HG03025 (cell line): ENCODE measurements around the gene FAM83D.

Experiments used
- ATAC-seq: cut with Tn5 transposase; IDR thresholded peaks from one replicate; pipeline ENCODE4 v1.9.1; 2021; ENCODE audit warnings: mild to moderate bottlenecking, moderate library complexity; ENCODE audit not compliant: unreplicated experiment, low FRiP score

Gene FAM83D

GRCh38 chr20:38926142-38926933 is at the start of gene FAM83D:
TSS of gene FAM83D (plus strand) at chr20:38926417. CDS start at chr20:38926443, 26 bp downstream.
- peak; percentile 94 for ATAC-seq

DNA sequence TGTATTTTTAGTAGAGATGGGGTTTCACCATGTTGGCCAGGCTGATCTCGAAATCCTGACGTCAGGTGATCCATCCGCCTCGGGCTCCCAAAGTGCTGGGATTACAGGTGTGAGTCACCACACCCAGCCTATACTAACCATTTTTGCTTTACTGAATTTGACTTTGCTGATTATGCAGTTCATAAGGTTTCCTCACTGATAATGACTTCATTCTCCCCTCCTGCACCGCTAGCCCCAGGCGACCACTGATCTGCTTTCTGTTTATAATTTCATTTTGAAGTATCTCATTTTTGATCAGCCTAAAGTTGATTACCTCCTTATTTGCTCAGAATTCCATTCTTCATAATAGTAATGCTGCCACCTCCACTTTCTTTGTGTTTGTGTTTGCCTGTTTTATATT is 48.7 kb upstream of the FAM83D start:
- no peak for ATAC-seq

DNA sequence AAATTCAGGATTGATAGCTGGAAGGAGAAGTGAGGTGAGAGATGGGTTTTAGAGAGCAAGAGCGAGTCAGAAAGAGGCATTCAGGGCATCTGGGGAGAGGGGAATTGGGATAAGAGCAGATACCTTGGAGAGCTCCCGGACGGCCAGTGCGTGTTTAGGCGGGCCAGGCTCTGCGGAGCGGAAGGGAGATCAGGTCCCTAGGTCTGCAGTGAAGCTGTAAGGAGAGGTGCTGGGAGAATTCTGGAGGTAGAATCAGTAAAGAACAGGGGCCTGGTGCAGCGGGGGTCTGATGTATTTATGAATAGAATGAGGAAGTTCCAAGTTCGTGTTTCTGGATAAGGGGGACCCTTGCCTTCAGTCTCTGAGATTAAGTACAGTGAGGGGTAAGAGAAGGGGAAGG is 47.4 kb upstream of the FAM83D start:
- no peak for ATAC-seq

DNA sequence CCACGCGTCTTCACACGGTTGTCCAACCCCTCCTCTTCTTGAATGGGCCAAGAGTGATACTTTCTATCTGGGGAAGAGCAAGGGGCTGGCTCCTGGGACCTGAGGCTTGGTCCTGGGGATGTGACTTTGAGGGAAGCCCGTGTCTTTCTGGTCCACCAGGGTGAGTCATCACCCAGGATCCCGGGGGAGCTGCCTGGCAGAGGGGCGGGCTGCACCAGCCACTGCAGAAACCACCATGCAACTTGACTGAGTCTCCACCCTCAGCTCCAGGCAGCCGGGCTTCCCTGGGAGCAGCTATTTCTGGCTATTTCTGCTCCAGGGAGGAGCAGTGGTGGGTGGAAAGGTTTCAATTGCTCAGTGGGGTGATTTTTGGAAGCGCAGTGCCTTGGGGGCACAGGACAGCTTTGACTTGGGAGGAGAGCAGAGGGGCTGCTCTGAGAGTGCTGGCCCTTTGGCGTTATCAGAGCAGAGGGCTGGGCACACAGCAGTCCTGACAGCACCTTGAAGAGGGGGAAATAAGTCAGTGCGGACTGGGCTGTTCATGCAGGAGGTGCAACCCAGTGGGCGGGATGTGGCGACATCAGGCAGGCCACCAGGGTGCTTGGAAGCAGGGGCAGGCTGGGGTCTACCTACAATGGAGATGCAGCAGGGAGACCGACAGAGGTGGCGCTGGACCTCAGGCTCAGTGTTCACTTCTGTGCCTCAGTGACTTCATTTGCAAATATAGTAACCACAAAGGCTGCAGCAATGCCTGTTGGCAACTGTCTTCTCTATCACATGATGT is 45.1 kb upstream of the FAM83D start:
- ATAC-seq = no peak

DNA sequence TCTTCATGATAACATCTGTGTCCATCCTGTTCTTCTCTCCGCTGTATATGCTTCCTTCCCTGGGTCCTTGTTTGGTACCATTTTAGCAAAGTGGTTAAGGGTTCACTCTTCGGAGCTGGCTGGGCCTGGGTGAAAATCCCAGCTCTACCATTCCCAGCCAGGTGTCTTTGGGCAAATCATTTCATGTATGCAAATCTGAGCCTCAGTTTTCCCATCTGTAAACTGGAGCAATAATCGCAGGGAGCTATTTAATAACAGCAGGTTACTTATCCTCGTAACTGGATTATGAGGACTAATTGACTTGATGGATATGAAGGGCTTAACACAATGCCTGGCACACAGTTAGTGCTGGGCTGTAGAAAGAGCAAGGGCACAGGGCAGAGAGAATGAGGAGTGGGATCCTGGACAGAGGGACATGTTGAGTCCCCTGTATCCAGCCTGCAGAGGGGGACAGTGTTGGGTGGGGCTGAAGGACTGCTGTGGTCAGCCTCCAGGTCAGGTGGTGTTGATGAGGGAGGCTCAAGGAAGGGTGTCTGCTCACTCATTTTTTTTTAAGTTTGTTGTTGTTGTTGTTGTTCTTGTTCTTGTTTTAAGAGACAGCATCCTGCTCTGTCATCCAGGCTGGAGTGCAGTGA is 44.3 kb upstream of the FAM83D start:
- ATAC-seq = no peak

DNA sequence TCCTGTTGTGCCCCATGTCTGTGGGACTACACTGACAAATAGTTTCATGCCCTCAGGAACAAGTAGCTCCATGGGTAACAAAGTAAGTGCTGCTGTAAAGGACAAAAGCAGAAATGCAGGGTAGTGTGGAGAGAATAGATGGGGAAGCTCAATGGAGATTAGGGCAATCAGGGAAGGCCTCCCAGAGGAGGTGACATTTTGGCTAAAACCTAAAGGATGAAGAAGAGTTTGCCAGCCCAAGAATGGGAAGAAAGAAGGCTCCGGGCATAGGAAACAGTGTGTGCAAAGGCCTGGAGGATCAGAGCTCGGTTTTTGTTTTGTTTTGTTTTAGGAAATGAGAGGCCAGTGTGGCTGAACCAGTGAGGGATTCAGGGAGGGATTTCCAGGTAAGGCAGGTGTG is 43.6 kb upstream of the FAM83D start:
- ATAC-seq = no peak

DNA sequence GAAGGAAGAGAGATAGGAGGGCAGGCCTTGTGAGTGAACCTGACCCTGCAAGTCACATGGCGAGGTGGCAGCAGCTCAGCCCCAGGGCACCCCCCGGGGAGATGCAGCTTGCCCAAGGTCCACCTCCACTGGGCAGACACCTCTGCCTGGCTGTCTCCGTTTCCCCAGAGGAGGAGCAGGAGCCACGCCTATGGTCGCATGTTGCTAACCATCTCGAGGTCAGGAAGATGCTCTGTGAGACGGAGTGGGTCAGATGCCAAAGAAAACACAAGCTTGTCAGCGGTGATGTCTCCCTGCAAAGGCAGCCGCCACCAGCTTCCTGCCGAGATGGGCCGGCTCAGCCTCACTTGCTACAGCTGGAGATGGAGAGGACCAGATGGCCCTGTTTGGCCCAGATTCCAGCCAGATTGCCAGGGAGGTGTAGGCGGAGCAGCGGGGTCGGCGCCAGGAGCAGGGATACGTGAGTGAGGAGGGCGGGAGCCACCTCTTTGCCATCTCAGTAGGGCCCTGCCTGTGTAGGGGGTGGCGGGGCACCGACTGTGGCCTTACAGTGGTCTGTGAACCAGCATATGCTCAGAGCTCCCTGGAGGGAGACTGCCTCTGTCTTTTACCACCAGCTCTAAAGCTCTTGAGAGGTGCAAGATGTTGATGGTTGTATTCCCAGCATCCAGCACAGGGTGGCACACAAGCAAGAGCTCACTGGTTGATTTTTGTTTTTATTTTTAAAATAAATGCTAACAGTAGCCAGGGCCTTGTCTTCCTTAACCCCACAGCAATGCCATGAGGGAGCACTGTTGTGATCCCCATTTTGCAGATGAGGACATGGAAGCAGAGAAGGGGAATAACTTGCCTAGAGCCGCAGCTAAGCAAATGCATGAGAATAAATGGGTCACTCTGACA is 42.9 kb upstream of the FAM83D start:
- no peak for ATAC-seq

- no peak for ATAC-seq
Measured at GRCh38 chr20:38883981-38884733, 42.1 kb upstream of the FAM83D start.

DNA sequence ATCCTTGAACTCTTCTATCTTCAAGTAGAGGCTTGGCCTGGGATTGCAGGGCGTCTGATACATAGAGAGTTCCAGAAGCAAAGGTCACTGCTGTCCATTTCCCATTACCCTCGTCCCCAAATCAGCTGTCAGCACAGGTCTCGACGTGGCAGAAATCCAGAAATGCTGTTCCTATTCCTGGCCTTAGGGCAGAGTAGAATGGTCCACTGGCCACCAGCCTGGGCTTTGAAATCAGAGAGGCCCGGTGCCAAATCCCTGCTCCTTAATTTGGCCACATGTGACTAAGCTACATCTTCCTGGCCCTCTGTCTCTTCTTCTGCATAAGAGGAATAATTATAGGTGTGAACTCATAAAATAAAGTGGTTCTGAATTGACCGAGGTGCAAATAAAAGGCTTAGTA is 40.9 kb upstream of the FAM83D start:
- ATAC-seq = no peak

- ATAC-seq = no peak
Measured at GRCh38 chr20:38888059-38888831, 38.0 kb upstream of the FAM83D start.

GRCh38 chr20:38889050-38889449 is 37.2 kb upstream of the FAM83D start:
- no peak for ATAC-seq

DNA sequence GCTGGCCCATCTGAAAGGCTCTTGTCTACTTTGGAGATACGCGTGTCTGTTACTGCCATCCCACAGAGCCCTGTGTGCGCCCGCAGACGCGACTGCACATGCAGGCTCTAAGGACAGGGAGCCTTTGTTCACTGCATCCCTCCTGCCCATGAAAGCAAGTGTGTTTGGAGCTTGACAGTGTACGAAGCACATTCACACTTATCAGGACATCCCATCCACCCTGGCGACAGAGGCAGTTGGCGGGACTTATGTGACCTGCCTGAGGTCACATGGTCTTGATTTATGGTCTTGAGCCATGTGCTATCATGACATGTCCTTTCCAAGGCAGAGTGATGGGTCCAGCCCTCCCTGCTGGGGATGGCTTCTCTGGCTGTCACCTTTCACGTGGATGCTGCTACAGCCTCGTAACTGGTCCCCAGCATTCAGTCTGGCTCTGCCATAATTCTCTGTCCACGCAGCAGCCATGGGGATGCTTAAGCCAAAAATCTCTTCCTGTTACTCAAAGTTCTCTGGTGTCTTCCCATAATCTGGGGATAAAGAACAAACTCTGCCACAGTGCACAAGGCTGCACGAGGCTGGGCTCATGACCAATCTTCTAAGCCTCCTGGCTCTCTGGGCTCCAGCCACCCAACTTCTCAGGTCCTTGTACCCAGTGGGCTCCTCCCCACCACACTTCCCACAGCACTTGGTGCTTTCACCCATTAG is 36.3 kb upstream of the FAM83D start:
- no peak for ATAC-seq

DNA sequence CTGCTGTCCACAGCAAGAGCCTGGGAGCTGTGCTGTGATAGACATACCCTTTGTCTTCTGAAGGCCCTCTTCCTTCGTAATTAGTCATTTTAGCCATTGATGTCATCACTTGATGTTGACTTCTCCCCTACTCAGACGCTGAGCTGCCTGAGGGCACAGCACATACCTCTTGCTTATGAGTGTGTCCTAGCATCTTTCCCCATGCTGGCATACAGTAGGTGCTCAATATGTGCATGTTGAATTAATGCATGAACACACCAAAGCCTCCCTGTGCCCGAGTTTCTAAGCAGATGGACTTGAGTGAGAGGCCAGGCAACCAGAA is 35.8 kb upstream of the FAM83D start:
- no peak for ATAC-seq

GRCh38 chr20:38892091-38892981 is 33.9 kb upstream of the FAM83D start:
- ATAC-seq = peak; percentile 48

DNA sequence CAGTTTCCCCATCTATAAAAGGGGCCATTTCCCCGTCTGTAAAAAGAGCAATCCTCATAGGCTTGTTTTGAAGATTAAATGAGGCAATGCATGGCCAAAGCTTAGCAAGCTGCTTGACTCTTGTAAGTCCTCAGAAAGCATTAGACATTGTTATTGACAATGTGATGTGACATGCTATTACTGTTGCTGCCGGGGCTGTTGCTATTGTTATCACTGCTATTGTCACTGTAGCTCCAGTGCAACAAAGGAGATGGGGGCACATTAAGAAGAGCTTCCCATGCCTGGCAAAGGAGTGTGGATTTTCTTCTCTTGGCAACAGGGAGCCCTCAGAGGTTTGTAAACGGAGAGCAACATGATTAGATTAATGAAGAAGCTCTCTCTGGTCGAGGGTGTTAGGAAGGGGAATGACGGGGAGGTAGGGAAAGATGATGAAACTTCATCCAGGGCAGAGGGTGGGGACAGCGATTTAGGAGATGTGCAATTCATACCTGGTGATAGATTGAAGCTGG is 33.1 kb upstream of the FAM83D start:
- peak; percentile 19 for ATAC-seq

- peak; percentile 38 for ATAC-seq
Measured at GRCh38 chr20:38893565-38894090, 32.6 kb upstream of the FAM83D start.
